Bone marrow (tissue), 2 donors: ENCODE data around the gene ANKRD13A.

Source experiments
- DNase-seq, 2 donors: peaks; one replicate each; lab custom pipeline; 2025; lab: John Stamatoyannopoulos, UW

The ANKRD13A gene

GRCh38 chr12:109998904-109999648 lies at the start of gene ANKRD13A:
Gene ANKRD13A (plus strand): TSS chr12:109999430. CDS start chr12:109999689, 259 bp downstream.
- peak; percentile 94 to 95 for DNase-seq

- DNase-seq = no peak
Measured at GRCh38 chr12:109950625-109951024, 48.6 kb upstream of the ANKRD13A start.

GRCh38 chr12:109951136-109951535 lies 48.1 kb upstream of the ANKRD13A start:
- DNase-seq = no peak

GRCh38 chr12:109951751-109952150 lies 47.5 kb upstream of the ANKRD13A start:
- DNase-seq = no peak

- peak in 1 of 2 donors; percentile 6 for DNase-seq
Measured at GRCh38 chr12:109952160-109952858, 46.9 kb upstream of the ANKRD13A start.

GRCh38 chr12:109952873-109953272 lies 46.4 kb upstream of the ANKRD13A start:
- no peak for DNase-seq

GRCh38 chr12:109953656-109954055 lies 45.6 kb upstream of the ANKRD13A start:
- no peak for DNase-seq

- DNase-seq = no peak
Measured at GRCh38 chr12:109958374-109958773, 40.9 kb upstream of the ANKRD13A start.

- DNase-seq = no peak
Measured at GRCh38 chr12:109959411-109960093, 39.7 kb upstream of the ANKRD13A start.

GRCh38 chr12:109961201-109961600 lies 38.0 kb upstream of the ANKRD13A start:
- DNase-seq = no peak

GRCh38 chr12:109961612-109962011 lies 37.6 kb upstream of the ANKRD13A start:
- no peak for DNase-seq

- no peak for DNase-seq
Measured at GRCh38 chr12:109962398-109962797, 36.8 kb upstream of the ANKRD13A start.

- DNase-seq = no peak
Measured at GRCh38 chr12:109963330-109963729, 35.9 kb upstream of the ANKRD13A start.

GRCh38 chr12:109963743-109964429 lies 35.3 kb upstream of the ANKRD13A start:
- no peak for DNase-seq

GRCh38 chr12:109966546-109966945 lies 32.7 kb upstream of the ANKRD13A start:
- no peak for DNase-seq

GRCh38 chr12:109967383-109968031 lies 31.7 kb upstream of the ANKRD13A start:
- DNase-seq = no peak

- peak in 1 of 2 donors; percentile 16 for DNase-seq
Measured at GRCh38 chr12:109968032-109968420, 31.2 kb upstream of the ANKRD13A start.

- no peak for DNase-seq
Measured at GRCh38 chr12:109968801-109969200, 30.4 kb upstream of the ANKRD13A start.

GRCh38 chr12:109972821-109973220 lies 26.4 kb upstream of the ANKRD13A start:
- no peak for DNase-seq

- no peak for DNase-seq
Measured at GRCh38 chr12:109981311-109981710, 17.9 kb upstream of the ANKRD13A start.

- DNase-seq = no peak
Measured at GRCh38 chr12:109982210-109982609, 17.0 kb upstream of the ANKRD13A start.
